ENCODE results near the gene SRC.

Gene SRC

DNA sequence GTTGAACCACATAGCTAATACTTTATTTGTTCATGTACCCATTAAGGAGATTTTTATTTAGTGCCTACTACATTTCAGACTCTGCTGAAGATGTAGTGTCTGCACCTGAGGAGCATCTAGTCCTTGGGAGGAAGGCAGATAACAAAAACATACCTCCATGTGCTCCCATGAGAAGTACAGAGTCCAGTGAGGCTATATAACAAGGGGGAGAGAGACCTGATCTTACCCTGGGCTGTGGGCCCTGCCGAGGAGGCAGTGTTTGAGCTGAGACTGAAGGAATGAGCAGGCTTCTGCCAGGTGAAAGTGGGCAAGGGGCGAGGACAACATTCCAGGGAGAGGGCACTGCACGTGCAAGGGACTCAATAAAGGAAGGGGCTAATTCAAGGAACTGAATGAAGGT is 44.4 kb upstream of the SRC start:
- H3K4me3 ChIP-seq (replicated peaks; ENCODE audit: low read depth, low read length) = no peak overlapping the region
- no peak for DNase-seq (ENCODE audit: low read depth)
- TF ChIP-seq, protein P1, sequence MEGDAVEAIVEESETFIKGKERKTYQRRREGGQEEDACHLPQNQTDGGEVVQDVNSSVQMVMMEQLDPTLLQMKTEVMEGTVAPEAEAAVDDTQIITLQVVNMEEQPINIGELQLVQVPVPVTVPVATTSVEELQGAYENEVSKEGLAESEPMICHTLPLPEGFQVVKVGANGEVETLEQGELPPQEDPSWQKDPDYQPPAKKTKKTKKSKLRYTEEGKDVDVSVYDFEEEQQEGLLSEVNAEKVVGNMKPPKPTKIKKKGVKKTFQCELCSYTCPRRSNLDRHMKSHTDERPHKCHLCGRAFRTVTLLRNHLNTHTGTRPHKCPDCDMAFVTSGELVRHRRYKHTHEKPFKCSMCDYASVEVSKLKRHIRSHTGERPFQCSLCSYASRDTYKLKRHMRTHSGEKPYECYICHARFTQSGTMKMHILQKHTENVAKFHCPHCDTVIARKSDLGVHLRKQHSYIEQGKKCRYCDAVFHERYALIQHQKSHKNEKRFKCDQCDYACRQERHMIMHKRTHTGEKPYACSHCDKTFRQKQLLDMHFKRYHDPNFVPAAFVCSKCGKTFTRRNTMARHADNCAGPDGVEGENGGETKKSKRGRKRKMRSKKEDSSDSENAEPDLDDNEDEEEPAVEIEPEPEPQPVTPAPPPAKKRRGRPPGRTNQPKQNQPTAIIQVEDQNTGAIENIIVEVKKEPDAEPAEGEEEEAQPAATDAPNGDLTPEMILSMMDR (IDR thresholded peaks at IDR 0.05; ENCODE audit: low read length, missing control alignments) = no peak

DNA sequence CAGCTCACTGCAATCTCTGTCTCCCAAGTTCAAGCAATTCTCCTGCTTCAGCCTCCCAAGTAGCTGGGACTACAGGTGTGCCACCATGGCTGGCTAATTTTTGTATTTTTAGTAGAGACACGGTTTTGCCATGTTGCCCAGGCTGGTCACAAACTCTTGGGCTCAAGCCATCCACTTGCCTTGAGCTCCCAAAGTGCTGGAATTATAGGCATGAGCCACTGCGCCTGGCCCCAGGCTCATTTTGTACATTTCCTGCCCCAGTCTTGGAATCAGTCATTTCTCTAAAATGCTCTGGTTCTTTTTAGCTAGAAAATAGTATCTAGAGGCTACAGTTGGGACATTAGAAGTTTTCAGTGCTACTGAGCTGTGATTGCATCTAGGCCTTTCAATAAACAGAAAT is 43.0 kb upstream of the SRC start:
- H3K4me3 ChIP-seq (replicated peaks; ENCODE audit: low read depth, low read length) = no peak overlapping the region
- TF ChIP-seq, protein P1 (IDR thresholded peaks at IDR 0.05; ENCODE audit: low read length, missing control alignments) = no peak

DNA sequence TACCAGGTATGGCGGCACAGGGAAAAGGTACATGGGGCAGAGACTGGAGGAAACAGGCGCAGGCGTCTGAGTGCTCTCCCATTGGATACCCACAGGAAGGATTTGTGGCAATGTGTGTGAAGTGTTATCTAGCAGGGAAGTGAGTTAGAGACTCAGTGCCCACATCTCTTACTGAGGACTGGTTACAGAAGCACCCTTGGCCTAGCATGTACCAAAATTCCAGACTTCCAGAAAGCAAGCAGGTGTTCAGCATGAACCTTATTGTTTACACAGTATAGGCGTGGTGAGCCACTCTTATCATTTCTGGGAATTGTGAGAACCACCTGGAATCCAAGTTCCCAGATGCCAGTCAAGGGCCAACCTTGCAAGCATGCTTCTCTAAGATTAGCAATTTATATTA is 42.3 kb upstream of the SRC start:
- TF ChIP-seq, protein P1 (IDR thresholded peaks at IDR 0.05; ENCODE audit: low read length, missing control alignments) = no peak
- DNase-seq (ENCODE audit: low read depth) = no peak
- H3K4me3 ChIP-seq (replicated peaks; ENCODE audit: low read depth, low read length) = no peak overlapping the region

More for the DNA sequence above, 43.0 kb upstream of the SRC start:
- no peak for DNase-seq (ENCODE audit: low read depth)

DNA sequence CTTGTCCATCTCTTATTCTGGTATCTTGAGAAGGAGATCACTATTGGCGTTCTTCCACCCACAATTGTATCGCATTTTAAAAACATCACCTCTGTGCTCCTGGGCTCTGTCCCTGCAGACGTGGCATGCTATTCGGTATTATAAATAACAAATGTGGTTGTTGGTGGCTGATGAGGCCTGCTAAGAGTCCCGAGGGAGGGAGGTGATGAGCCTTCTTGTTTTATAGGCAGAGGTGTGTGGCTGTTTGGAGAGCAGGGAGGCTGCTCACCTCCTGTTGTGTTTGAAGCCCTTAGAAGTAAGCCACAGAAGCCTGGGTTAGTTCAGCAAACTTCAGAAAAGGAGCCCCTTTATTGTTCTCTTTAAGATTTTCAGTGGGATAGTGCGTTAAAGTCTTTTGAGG is 40.9 kb upstream of the SRC start:
- no peak overlapping the region for H3K4me3 ChIP-seq (replicated peaks; ENCODE audit: low read depth, low read length)
- DNase-seq (ENCODE audit: low read depth) = no peak
- TF ChIP-seq, protein P1 (IDR thresholded peaks at IDR 0.05; ENCODE audit: low read length, missing control alignments) = no peak

DNA sequence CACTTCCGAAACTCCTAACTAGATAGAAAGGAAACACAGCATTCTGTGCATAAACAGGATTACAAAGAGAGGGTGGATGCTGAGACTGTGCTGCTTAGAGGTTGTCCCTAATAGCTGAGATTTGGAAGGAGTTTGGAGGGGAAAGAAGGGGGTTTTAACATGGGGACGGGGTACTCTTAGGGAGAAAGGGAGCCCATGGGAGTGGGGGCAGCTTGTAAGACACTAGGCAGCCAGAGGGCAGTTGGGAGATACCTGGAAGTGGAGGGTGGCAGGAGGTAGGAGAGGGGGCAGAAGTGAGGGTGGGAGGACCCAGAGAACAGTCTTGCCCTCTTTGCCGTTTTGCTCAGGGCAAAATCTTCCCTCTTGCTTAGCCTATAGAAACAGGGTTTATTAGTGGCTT is 40.1 kb upstream of the SRC start:
- H3K4me3 ChIP-seq (replicated peaks; ENCODE audit: low read depth, low read length) = no peak overlapping the region
- DNase-seq (ENCODE audit: low read depth) = no peak
- TF ChIP-seq, protein P1 (IDR thresholded peaks at IDR 0.05; ENCODE audit: low read length, missing control alignments) = no peak

DNA sequence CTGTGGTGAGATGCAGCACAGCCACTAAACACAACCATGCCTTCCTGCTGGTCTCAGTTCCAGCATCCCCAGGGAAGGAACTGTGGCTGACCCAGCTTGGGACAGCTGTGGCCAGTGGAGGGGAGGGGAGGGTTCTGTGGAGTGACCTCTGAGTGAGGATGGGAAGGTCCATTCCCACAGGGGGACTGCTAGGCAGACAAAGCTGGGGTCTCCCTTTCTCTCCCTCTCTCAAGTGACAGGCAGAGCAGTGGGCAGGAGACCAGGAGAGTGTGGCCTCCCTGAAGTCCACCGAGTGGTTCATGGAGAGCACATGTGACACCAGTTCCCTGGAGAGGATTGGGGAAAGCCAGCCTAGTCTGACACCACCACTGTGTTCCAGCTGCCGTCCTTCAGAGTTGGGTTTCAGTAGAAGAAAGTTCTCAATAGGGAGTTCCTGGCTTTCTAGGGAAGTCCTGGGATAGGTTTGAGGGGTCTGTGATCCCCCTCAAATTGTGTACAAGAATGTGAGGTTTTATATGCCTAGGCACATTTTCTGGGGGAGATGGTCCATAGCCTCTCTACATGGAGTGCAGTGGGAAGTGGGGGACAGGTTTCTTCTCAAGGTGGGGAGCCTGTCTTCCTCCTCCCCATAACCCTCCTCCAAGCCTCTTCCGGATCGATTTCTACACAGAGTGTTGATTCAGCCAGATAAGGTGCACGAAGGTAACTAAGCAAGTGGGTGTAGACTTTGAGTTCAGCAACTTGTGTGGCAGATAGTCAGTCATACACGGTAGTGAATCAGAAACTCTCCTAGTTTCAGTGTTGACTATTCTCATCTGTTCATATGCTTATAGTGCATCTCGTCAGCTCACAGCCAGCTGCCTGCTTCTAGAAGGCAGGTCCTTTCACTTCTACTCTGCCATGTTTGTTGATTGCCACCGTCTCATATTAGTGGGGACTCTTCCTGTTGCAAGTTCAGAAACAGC is 37.6 kb upstream of the SRC start:
- DNase-seq (ENCODE audit: low read depth) = no peak
- no peak overlapping the region for H3K4me3 ChIP-seq (replicated peaks; ENCODE audit: low read depth, low read length)
- TF ChIP-seq, protein P1 (IDR thresholded peaks at IDR 0.05; ENCODE audit: low read length, missing control alignments) = no peak

DNA sequence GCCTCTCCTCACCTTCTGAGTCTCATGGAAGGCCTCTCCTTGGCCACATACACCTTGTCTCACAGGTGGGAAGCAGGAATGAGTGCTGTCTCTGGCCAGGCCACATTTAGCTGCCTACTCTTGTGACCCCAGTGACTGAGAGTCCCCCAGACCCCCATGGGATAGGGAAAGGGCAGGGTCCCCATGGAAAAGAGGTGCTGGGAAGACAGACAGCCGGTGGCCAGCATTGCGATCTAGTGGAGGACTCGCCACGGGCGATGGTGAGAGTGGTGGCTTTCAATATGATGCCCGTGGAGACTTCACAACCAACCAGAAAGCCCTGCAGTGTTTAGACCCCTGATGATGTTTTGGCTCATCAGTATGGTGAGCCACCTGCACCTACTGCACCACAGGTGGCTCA is 36.6 kb upstream of the SRC start:
- TF ChIP-seq, protein P1 (IDR thresholded peaks at IDR 0.05; ENCODE audit: low read length, missing control alignments) = no peak
- no peak overlapping the region for H3K4me3 ChIP-seq (replicated peaks; ENCODE audit: low read depth, low read length)
- DNase-seq (ENCODE audit: low read depth) = no peak

All from fibroblast of pulmonary artery (primary cell).